B cell (primary cell): ENCODE data around the gene SPECC1L. TPM values are rescaled to one million over a fixed set of nuclear protein-coding genes. Genes with fewer than 3 reads are reported as not detected.

Experiments used
- ATAC-seq: fragments of 200-7000 bp; cut with Tn5 transposase; one replicate; pipeline ENCODE4 v1.10.0; 2021; ENCODE audit warnings: low read depth, mild to moderate bottlenecking, moderate number of reproducible peaks, moderate library complexity
- CTCF ChIA-PET: fragments of 350-600 bp; sonication (Branson Sonifier 250); formaldehyde crosslinking; loops from one replicate; lab custom pipeline; 2021; ENCODE audit warnings: antibody characterized with exemption, inconsistent platforms; lab: Charles Lee
- POLR2A ChIA-PET: fragments of 350-600 bp; sonication (Branson Sonifier 250); formaldehyde crosslinking; loops from one replicate; lab custom pipeline; 2021; ENCODE audit warnings: antibody characterized with exemption; lab: Charles Lee
- DNase-seq: peaks from one replicate; pipeline ENCODE4 v3.0.0; 2013
- H2AFZ ChIP-seq: 2 replicates; pipeline ENCODE4 v1.6.1; 2012; ENCODE audit warnings: mild to moderate bottlenecking, low read depth, low read length; ENCODE audit not compliant: insufficient read depth, poor library complexity, severe bottlenecking
- H3K27ac ChIP-seq, 2 donors: 1 replicate in 1 of 2; 2 replicates in 1 of 2; pipeline ENCODE4 v1.5.1; 2012 to 2013; ENCODE audit warnings: low read length in 2 of 2, mild to moderate bottlenecking in 2 of 2, moderate library complexity in 1 of 2
- H3K27me3 ChIP-seq, 4 experiments: fragments of 200-600 bp in 1 of 4; sonication (generic) in 1 of 4; replicated peaks in 1 of 4; 1 replicate in 2 of 4; 2 replicates in 2 of 4; pipeline versions ENCODE4 v1.6.1 to v1.7.0; 2013 to 2016; ENCODE audit warnings: low read length in 3 of 4, mild to moderate bottlenecking in 2 of 4, mixed read lengths in 1 of 4, moderate library complexity in 1 of 4; ENCODE audit not compliant: insufficient read depth in 4 of 4, control insufficient read depth in 3 of 4; ENCODE audit errors: control extremely low read depth in 1 of 4
- H3K36me3 ChIP-seq, 2 experiments: replicated peaks in 1 of 2; 1 replicate in 1 of 2; 2 replicates in 1 of 2; pipeline versions ENCODE4 v1.6.1 to v1.7.1; 2013; ENCODE audit warnings: low read length in 1 of 2; ENCODE audit not compliant: insufficient read depth in 2 of 2, control insufficient read depth in 1 of 2; ENCODE audit errors: control extremely low read depth in 1 of 2, extremely low read depth in 1 of 2
- H3K4me1 ChIP-seq, 2 donors: fragments of 200-600 bp in 1 of 2; sonication (generic) in 1 of 2; 1 replicate in 1 of 2; 2 replicates in 1 of 2; pipeline versions ENCODE4 v1.5.1 to v1.6.1; 2013 to 2017; ENCODE audit warnings: low read length in 2 of 2; ENCODE audit not compliant: control insufficient read depth in 2 of 2, insufficient read depth in 2 of 2
- H3K4me2 ChIP-seq: replicated peaks from 2 replicates; pipeline ENCODE3; 2012; ENCODE audit warnings: mild to moderate bottlenecking, low read depth, low read length; ENCODE audit not compliant: poor library complexity, severe bottlenecking
- H3K4me3 ChIP-seq, 5 experiments: fragments of 200-600 bp in 1 of 5; sonication (generic) in 1 of 5; 1 replicate in 3 of 5; 2 replicates in 2 of 5; pipeline versions ENCODE4 v1.5.1 to v1.7.0; 2011 to 2016; ENCODE audit warnings: low read length in 4 of 5, mild to moderate bottlenecking in 4 of 5, low read depth in 2 of 5, control low read depth in 1 of 5, moderate library complexity in 1 of 5; ENCODE audit not compliant: insufficient read depth in 1 of 5; ENCODE audit errors: control extremely low read depth in 1 of 5, extremely low read depth in 1 of 5
- H3K79me2 ChIP-seq: fragments of 200-600 bp; sonication (generic); one replicate; pipeline ENCODE4 v1.6.0; 2016; ENCODE audit warnings: low read length; ENCODE audit not compliant: control insufficient read depth, insufficient read depth
- H3K9ac ChIP-seq: fragments of 200-600 bp; sonication (generic); 2 replicates; pipeline ENCODE4 v1.6.1; 2017; ENCODE audit warnings: mild to moderate bottlenecking, low read length, moderate library complexity
- H3K9me3 ChIP-seq, 3 donors: one replicate each; pipeline versions ENCODE4 v1.6.1 to v1.7.1; 2013; ENCODE audit warnings: low read length in 2 of 3; ENCODE audit not compliant: control insufficient read depth in 2 of 3, insufficient read depth in 1 of 3; ENCODE audit errors: control extremely low read depth in 1 of 3
- H4K20me1 ChIP-seq: 2 replicates; pipeline ENCODE4 v1.6.0; 2012; ENCODE audit warnings: mild to moderate bottlenecking, low read length; ENCODE audit not compliant: insufficient read depth, control insufficient read depth, poor library complexity, severe bottlenecking
- H3K27ac Mint-ChIP-seq: one replicate; pipeline ENCODE4 v1.8.0; 2021; ENCODE audit warnings: mixed read lengths
- H3K27me3 Mint-ChIP-seq: one replicate; pipeline ENCODE4 v1.8.0; 2021; ENCODE audit warnings: mixed read lengths
- H3K4me1 Mint-ChIP-seq: one replicate; pipeline ENCODE4 v1.8.0; 2021; ENCODE audit warnings: mixed read lengths
- H3K4me3 Mint-ChIP-seq: one replicate; pipeline ENCODE4 v1.8.0; 2021; ENCODE audit warnings: mixed read lengths
- H3K9me3 Mint-ChIP-seq: one replicate; pipeline ENCODE4 v1.8.0; 2022; ENCODE audit warnings: mixed read lengths; ENCODE audit not compliant: insufficient read depth
- EZH2 ChIP-seq: IDR thresholded peaks from 2 replicates; pipeline ENCODE4 v1.6.1; 2012; ENCODE audit warnings: borderline replicate concordance, low read depth, mild to moderate bottlenecking, moderate library complexity, low read length; ENCODE audit not compliant: insufficient read depth, poor library complexity, severe bottlenecking
- WGBS: methylation state at CpG from one replicate; pipeline ENCODE4 v1.1.5; 2013; ENCODE audit warnings: missing lambda C conversion rate; ENCODE audit not compliant: insufficient coverage; 5-methylcytosine and 5-hydroxymethylcytosine counted together
- intact Hi-C: fragments of 100-400 bp; cut with micrococcal nuclease; formaldehyde crosslinking; loops from one replicate; pipeline ENCODE4 v1.10.0; 2022
- polyA plus RNA-seq: library from polyadenylated mRNA; depleted of rRNA; stranded (reverse); fragments of >200 nt; gene quantifications from 2 replicates; pipeline ENCODE4 v1.2.3, GENCODE V29; 2012
- total RNA-seq, 2 donors: library from RNA; stranded (reverse); fragments of 120-200 nt in 1 of 2; gene quantifications; 1 replicate in 1 of 2; 2 replicates in 1 of 2; pipeline versions ENCODE4 v1.2.3 to v1.2.4, GENCODE V29; 2013 to 2022
- TF ChIP-seq, protein P1 (sequence below): fragments of 200-600 bp; IDR thresholded peaks from one replicate; pipeline ENCODE4 v1.8.0; 2022; ENCODE audit warnings: antibody characterized with exemption, mild to moderate bottlenecking

SPECC1L gene
- total and polyA plus RNA-seq, 2 donors (not counting 1 experiment from before 2014, with no cell fraction given) = 14.4 to 85.3 TPM

DNA sequence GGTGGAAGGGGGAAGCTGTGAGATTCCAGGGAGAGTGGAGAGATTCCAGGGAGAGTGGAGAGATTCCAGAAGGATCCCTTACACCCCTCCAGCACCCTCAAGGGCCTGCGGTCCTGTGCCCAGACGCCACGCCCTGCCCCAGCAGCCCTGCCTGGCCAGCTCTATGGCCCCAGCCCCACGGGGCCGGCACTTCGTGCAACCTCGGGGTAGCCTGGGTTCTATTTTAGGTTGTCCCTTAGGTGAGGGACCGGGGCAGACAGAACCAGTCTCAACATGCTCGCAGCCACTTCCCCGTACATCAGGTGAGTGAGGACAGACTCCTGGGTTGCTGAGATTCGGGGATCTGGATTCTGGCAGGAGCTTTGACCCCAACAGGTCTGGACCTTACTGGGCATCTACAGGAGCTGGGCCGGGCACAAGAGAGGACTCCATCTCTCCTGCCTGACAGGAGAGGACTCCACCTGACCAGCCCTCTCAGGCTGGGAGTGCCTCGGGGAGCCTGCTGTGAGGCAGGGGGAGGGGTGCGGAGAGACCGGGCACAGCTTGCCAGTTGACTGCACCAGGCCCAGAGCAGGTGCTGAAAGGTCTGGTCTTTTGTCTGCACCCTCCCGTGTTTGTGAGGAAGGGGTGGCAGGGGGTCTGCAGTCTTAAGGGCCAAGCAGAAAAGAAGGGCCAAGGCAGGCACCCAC lies 148.3 kb downstream of the SPECC1L start:
- no peak overlapping the region for H3K27ac Mint-ChIP-seq
- DNase-seq = no peak
- no peak for ATAC-seq
- intact Hi-C loops = no loop called here
- H3K27ac ChIP-seq = no peak overlapping the region
- H3K4me3 ChIP-seq = no peak overlapping the region
- H3K9me3 Mint-ChIP-seq = no peaks in the 10 kb centered on the region
- H2AFZ ChIP-seq = no peak overlapping the region
- POLR2A ChIA-PET = no interaction called here
- H3K36me3 ChIP-seq = peaks cover 0 to 15% of the 10 kb centered on the region in 2 experiments
- H4K20me1 ChIP-seq = no peaks in the 10 kb centered on the region
- peaks cover 2 to 8% of the 10 kb centered on the region in 2 donors for H3K4me1 ChIP-seq
- TF ChIP-seq, protein P1, sequence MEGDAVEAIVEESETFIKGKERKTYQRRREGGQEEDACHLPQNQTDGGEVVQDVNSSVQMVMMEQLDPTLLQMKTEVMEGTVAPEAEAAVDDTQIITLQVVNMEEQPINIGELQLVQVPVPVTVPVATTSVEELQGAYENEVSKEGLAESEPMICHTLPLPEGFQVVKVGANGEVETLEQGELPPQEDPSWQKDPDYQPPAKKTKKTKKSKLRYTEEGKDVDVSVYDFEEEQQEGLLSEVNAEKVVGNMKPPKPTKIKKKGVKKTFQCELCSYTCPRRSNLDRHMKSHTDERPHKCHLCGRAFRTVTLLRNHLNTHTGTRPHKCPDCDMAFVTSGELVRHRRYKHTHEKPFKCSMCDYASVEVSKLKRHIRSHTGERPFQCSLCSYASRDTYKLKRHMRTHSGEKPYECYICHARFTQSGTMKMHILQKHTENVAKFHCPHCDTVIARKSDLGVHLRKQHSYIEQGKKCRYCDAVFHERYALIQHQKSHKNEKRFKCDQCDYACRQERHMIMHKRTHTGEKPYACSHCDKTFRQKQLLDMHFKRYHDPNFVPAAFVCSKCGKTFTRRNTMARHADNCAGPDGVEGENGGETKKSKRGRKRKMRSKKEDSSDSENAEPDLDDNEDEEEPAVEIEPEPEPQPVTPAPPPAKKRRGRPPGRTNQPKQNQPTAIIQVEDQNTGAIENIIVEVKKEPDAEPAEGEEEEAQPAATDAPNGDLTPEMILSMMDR = no peak
- no peak for TF ChIP-seq EZH2
- peaks cover 0 to 3% (median 0%) of the 10 kb centered on the region in 4 experiments for H3K27me3 ChIP-seq
- peaks cover 9% of the 10 kb centered on the region for H3K4me1 Mint-ChIP-seq
- no peak overlapping the region for H3K9ac ChIP-seq
- CTCF ChIA-PET = interaction anchor here (1.3 to 14.5 kb wide), 5 partner anchors 38 to 132 kb away, joined by 3 to 157 read pairs (median 5); no protein-coding TSS in a partner anchor
- peaks cover 0 to 2% (median 0%) of the 10 kb centered on the region in 3 donors for H3K9me3 ChIP-seq
- no peaks in the 10 kb centered on the region for H3K27me3 Mint-ChIP-seq
- H3K4me3 Mint-ChIP-seq = no peak overlapping the region
- H3K79me2 ChIP-seq = peaks cover 8% of the 10 kb centered on the region
- WGBS = 75% methylated on average over 16 of the region's 16 CpGs
- H3K4me2 ChIP-seq = no peak overlapping the region

DNA sequence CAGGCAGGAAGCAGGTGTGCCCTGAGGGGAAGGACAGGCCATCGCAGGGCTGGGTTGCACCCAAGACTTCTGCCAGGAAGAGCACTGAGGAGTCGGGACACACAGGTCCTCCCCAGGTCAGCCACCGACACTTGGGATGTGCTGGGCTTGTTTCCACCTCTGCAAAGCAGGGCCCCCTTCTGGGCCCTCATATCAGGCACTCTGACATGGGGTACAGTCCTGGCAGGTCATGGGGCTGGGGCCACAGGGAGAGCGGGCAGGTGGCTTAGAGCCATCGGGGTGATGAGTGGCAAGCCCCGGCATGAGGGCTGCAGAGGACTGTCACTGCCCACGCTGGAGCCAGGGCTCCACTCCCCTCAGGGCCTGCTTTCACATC lies 148.8 kb downstream of the SPECC1L start:
- Histone ChIP-seq H3K4me2 (no peak overlapping the region), H3K4me1 (peaks cover 3 to 10% of the 10 kb centered on the region in 2 donors), H3K27ac (no peak overlapping the region), H3K79me2 (peaks cover 14% of the 10 kb centered on the region), H3K9me3 (peaks cover 0 to 2% (median 0%) of the 10 kb centered on the region in 3 donors), H4K20me1 (no peaks in the 10 kb centered on the region), H3K36me3 (peaks cover 0 to 13% of the 10 kb centered on the region in 2 experiments), H2AFZ (no peak overlapping the region), H3K9ac (no peak overlapping the region), H3K4me3 (no peak overlapping the region), H3K27me3 (peaks cover 0 to 3% (median 0%) of the 10 kb centered on the region in 4 experiments)
- Mint-ChIP-seq H3K9me3 (no peaks in the 10 kb centered on the region), H3K27ac (peak overlapping the region; percentile 15), H3K27me3 (no peaks in the 10 kb centered on the region), H3K4me3 (no peak overlapping the region), H3K4me1 (peaks cover 9% of the 10 kb centered on the region)
- WGBS = 66% methylated on average over 7 of the region's 7 CpGs
- CTCF ChIA-PET = interaction anchor here (1.3 to 14.5 kb wide), 3 partner anchors 67 to 105 kb away, joined by 5 to 157 read pairs (median 67); no protein-coding TSS in a partner anchor
- POLR2A ChIA-PET = no interaction called here
- ATAC-seq (no peak), DNase-seq (no peak)
- no peak for TF ChIP-seq EZH2
- intact Hi-C loops = no loop called here
